RWPE2 (cell line): ENCODE results near the gene HSD17B3.
A peak's percentile ranks its signal among the peaks of the same experiment; 100 is the strongest.

Experiments used
- ATAC-seq: fragments of 200-7000 bp; cut with Tn5 transposase; 3 replicates; pipeline ENCODE4 v1.9.1; 2021; ENCODE audit warnings: low read depth
- DNase-seq: peaks from one replicate; pipeline ENCODE4 v3.0.0-alpha.2; 2020; ENCODE audit warnings: low spot score
- H3K27ac ChIP-seq: fragments of 450-650 bp; 2 replicates; pipeline ENCODE4 v1.5.1; 2017; ENCODE audit warnings: mild to moderate bottlenecking; ENCODE audit not compliant: poor library complexity, severe bottlenecking
- H3K27me3 ChIP-seq: fragments of 250-450 bp; sonication (Bioruptor Pico); 2 replicates; pipeline ENCODE4 v1.5.1; 2021; ENCODE audit warnings: mild to moderate bottlenecking, moderate library complexity; ENCODE audit not compliant: insufficient read depth, poor library complexity, severe bottlenecking
- H3K36me3 ChIP-seq: fragments of 250-450 bp; sonication (Bioruptor Pico); 2 replicates; pipeline ENCODE4 v1.5.1; 2020; ENCODE audit warnings: low read depth, mild to moderate bottlenecking, moderate library complexity
- H3K4me1 ChIP-seq: fragments of 250-450 bp; sonication (Bioruptor Pico); 2 replicates; pipeline ENCODE4 v1.5.1; 2021; ENCODE audit warnings: mild to moderate bottlenecking, moderate library complexity; ENCODE audit not compliant: insufficient read depth, poor library complexity, severe bottlenecking
- H3K4me3 ChIP-seq: fragments of 250-450 bp; sonication (Bioruptor Pico); 2 replicates; pipeline ENCODE4 v1.5.1; 2021; ENCODE audit warnings: mild to moderate bottlenecking, moderate library complexity; ENCODE audit not compliant: severe bottlenecking
- H3K9me3 ChIP-seq: fragments of 250-450 bp; sonication (Bioruptor Pico); 2 replicates; pipeline ENCODE4 v1.5.1; 2021; ENCODE audit warnings: mild to moderate bottlenecking, moderate library complexity; ENCODE audit not compliant: severe bottlenecking
- TF ChIP-seq, protein P1 (sequence below): fragments of 450-650 bp; IDR thresholded peaks from one replicate; pipeline ENCODE4 v1.5.1; 2017; ENCODE audit warnings: mild to moderate bottlenecking, moderate library complexity; ENCODE audit not compliant: poor library complexity, severe bottlenecking

HSD17B3 gene

DNA sequence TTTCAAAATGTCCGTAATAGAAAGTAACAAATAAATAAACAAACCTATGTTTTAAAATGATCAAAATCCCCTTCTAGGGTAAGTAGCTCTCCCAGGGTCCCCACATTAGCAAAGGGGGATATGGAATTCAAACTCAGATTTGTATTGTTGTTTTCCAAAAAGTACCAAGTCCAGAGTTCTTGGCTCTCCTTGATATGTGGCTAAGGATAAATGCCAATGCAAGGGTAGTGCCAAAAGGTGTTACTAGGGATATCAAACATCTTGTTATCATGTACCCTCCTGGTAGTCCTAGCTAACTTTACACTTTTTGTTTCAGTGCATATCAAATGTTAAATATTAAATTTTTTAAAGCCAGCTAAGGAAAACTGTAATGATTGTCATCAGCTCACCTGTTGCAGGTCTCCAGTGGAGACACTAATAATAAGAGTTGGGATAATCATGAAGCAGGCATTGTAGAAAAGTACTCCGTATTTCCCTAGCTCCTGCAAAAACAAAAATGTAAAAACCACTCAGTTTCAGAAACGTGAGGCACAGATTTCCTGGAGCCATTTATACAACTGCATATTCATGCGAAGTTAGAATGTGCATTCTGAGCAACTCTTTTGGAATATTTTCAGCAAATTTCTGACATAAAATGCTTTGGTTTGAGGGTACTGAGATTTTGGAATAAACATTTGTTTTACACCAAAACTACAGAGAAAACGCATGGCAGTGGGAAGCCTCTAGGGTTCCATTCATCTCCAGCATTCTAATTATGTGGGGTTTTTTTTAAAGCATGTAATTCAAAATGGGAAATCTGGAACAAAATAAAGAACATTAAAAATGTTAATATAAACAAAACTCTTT lies 41.8 kb upstream of the HSD17B3 start:
- TF ChIP-seq, protein P1, sequence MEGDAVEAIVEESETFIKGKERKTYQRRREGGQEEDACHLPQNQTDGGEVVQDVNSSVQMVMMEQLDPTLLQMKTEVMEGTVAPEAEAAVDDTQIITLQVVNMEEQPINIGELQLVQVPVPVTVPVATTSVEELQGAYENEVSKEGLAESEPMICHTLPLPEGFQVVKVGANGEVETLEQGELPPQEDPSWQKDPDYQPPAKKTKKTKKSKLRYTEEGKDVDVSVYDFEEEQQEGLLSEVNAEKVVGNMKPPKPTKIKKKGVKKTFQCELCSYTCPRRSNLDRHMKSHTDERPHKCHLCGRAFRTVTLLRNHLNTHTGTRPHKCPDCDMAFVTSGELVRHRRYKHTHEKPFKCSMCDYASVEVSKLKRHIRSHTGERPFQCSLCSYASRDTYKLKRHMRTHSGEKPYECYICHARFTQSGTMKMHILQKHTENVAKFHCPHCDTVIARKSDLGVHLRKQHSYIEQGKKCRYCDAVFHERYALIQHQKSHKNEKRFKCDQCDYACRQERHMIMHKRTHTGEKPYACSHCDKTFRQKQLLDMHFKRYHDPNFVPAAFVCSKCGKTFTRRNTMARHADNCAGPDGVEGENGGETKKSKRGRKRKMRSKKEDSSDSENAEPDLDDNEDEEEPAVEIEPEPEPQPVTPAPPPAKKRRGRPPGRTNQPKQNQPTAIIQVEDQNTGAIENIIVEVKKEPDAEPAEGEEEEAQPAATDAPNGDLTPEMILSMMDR = no peak
- ATAC-seq = no peak
- Histone ChIP-seq H3K4me3 (no peak overlapping the region), H3K4me1 (peaks cover 21% of the 10 kb centered on the region), H3K27ac (peak overlapping the region; percentile 32), H3K27me3 (no peaks in the 10 kb centered on the region), H3K36me3 (peaks cover 4% of the 10 kb centered on the region; the same call in 1 of the 2 replicates), H3K9me3 (no peaks in the 10 kb centered on the region)
- DNase-seq = no peak

DNA sequence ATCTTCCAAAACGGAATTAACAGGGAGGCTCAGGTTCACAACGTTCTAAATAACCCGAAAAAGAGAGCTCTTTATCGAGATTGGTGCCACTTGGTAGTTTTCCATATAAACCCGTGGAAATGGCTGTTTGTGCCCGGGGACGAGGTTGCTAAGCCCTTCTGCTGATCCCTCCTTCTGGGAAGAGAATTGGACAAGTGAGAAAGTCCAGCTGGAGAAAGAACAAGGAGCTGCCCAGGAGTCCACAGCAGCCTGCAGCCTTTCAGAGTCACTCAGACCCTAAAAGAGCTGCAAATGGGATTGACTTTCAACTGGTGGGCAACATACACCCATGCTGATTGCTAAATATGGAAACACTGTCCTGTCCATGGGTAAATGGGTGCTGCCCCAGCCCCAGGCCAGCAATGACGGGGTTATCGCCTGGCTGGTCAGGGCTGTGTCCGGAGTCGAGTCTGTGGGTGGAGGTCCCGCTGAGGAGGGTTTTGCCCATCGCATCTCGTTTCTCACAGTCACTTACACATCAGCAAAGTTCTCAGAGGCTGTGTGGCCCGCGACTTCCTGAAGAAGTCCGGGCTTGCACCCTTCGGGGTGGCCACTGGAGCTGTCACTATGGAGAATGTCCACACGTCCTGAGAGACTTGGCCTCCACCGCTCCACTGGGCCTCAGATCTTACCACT lies 40.7 kb upstream of the HSD17B3 start:
- no peak overlapping the region for H3K4me3 ChIP-seq
- H3K4me1 ChIP-seq = peaks cover 21% of the 10 kb centered on the region
- no peaks in the 10 kb centered on the region for H3K9me3 ChIP-seq
- H3K27ac ChIP-seq = no peak overlapping the region
- ATAC-seq (no peak), DNase-seq (no peak)
- H3K36me3 ChIP-seq = peaks cover 4% of the 10 kb centered on the region; the same call in 1 of the 2 replicates
- TF ChIP-seq, protein P1 = no peak
- no peaks in the 10 kb centered on the region for H3K27me3 ChIP-seq

DNA sequence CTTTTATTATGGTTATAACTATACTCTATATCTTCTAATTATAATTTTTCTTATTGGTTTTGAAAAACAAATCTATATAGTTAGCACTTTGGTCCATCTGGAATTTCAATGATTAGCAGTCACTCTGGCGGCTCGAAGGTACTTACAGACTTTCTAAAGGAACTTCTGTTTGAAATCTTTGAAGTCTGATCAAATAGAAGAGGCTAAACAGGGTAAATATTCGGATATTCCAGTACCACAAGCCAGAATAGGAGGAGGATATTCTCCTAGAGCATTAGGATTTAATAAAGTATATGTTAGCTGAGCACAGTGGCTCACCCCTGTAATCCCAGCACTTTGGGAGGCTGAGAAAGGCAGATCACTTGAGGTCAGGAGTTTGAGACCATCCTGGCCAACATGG lies 38.7 kb upstream of the HSD17B3 start:
- ATAC-seq = no peak
- peaks cover 4% of the 10 kb centered on the region; the same call in 1 of the 2 replicates for H3K36me3 ChIP-seq
- no peaks in the 10 kb centered on the region for H3K9me3 ChIP-seq
- TF ChIP-seq, protein P1 = no peak
- peak overlapping the region; percentile 71 for H3K27ac ChIP-seq
- no peak for DNase-seq
- H3K4me3 ChIP-seq = no peak overlapping the region
- H3K4me1 ChIP-seq = peaks cover 21% of the 10 kb centered on the region
- no peaks in the 10 kb centered on the region for H3K27me3 ChIP-seq

DNA sequence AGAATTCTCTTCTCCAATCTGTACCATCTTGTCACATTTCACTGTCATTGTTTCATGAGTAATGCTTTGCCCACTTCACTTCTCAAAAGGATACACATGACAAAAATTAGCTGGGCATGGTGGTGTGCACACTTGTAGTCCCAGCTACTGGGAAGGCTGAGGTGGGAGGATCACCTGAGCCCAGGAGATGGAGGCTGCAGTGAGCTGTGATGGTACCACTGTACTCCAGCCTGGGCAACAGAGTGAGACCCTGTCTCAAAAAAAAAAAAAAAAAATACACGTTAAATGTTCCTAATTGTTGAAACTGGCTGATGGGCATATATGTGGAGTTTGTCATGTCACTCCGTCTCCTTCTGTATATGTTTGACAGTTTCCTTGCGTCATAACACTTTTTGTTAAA lies 36.3 kb upstream of the HSD17B3 start:
- Histone ChIP-seq H3K27ac (no peak overlapping the region), H3K9me3 (no peaks in the 10 kb centered on the region), H3K36me3 (no peaks in the 10 kb centered on the region; the same call in 1 of the 2 replicates), H3K4me3 (no peak overlapping the region), H3K4me1 (peaks cover 12% of the 10 kb centered on the region), H3K27me3 (no peaks in the 10 kb centered on the region)
- DNase-seq (no peak), ATAC-seq (no peak)
- TF ChIP-seq, protein P1 = no peak
